ENCODE results near the gene TARS1.

Gene TARS1

DNA sequence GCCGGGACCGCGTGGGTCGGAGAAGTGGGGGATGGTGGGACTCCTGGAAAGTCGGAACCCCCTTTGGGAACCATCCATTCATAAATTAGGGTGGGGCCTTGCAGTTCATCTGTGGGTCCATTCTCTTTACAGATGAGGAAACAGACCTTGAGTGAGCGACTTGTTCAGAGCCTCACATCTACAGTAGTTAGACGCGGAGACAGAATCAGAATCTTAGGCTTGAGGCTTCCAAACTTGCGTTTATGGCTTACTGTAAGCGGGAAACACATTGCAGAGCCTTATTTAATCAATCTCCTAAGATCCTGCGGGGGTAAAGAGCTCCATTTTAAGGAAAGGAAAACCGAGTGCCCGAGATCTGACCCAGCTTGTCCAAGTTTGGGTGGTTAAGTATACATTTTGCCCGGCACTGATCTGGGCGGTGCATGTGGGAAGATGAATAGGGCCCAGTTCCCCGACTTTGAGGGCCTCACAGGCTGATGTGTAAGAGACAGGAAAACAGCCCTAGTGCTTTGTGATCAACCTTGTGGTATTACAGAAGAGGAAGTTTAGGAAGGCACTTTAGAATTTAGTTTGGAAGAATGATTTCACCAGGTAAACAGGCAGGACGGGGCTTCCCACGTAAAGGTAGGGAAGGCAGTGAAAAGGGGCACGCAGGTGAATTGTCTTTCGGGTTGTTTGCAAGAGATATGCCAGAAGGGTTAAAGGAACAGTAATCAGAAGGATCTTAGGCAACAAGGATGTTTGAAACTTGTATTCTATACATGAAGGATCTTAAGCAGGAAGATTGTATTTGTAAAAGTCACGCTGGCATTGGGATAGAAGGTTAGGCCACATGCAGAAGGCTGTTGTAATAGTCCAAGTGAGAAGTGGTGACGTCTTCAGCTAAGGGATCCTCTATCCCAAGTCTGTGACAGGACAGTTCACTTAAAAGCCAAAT, 744 bp downstream of the TARS1 start:
- DNase-seq, result peak; percentile 89

DNA sequence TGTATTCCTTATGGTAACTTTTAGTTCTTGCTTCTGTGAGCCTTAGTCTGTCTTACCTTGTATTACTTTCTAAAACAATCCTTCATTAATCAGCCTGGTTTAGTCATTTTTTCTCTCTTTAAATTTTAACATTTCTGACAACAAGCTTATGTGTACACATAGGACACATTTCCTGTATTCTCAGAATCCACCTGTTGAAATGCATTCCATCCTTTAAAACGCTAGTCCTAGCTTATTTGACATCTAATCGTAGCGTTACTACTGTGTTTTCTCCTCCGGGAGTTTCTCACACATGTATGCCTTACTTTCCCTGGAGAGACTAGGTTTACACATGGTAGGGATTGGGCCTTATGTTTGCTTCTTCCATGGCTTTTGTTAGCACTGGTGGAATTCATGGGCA, 3.8 kb downstream of the TARS1 start:
- no peak for DNase-seq

DNA sequence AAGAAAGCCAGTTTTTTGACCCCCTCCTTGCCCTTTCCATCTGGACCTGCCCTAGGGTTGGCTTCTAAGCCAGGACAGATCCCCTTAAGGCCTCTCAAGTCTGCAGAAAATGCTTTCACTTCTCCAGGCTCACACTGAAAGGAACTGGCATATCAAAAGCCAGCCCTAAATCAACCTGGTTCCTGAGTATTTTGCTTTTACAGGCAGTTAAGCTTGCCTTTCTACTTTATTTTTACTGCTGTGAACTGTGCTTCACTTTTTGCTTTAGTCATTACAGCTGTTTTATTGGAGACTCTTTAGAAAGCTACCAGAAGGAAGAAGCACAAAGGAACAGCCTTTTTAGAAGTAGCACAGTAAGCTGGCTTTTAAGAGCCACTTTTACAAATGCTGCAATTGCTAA, 5.0 kb downstream of the TARS1 start:
- DNase-seq, result no peak

DNA sequence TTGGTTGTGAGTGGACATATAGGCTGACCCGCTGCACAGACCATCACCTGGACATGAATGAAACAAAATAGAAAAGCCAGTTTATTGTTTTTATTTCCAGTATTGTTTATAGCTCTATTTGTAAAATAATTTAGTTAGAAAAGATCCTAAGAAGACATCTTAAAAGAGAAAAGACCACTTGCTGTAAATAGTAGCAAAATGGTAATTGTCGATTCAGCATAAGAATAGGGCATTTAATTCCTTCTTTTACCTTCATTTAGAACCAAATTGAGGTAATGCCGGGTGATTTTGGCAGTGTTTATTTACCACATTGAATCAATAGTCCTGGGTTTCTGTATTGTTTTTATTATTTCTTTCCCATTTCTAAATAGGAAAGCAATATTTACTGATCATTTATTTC, 7.4 kb downstream of the TARS1 start:
- no peak for DNase-seq

DNA sequence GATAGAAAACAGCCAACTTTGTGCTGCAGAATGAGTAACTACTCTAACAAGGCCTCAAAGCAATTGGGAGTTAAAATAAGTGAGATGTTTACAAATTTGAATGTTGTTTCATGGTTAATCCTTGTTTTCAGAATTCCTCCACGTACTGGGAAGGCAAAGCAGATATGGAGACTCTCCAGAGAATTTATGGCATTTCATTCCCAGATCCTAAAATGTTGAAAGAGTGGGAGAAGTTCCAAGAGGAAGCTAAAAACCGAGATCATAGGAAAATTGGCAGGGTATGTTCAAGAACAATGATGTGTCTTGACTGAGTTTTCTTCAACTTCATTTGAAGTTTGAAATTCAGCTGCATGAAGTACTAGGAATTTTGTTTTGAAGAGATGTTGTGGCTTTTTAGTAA, 16.4 kb downstream of the TARS1 start:
- DNase-seq, result no peak

DNA sequence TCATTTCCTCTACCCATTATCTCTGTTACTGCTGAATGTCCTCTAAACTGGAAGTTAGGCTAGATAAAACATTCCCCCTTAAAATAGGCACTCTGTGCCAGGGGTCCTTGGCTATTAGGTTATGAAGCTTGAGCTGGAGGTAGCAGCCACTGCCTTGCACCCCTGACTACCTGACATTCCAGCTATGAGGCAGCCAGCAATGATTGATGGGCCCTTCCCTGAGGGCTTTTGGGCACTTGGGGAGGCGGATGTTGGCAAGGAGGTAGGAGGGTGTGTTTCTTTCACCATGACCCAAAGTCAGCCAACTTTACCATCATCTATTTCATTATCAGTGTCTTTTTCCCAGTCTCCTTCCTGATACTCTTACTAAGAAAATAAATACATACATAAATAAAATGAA, 17.1 kb downstream of the TARS1 start:
- no peak for DNase-seq

DNA sequence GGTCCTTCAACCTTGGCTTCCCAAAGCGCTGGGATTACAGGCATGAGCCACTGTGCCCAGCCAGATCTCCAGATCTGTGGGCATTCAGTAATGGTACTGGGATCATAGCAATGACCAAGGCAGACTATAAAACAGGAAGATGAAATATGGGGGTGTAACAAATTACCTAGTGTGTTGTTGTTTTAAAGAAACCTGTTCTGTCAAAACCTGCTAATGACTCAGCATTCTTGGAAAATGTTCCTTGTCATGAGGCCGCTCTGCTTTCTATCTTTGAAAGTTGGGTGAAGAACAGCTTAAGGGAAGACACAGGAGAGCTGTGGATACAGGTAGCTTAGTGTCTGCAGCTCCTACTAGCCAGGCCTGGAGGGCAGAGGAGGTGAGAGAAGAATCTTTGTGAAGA, 19.4 kb downstream of the TARS1 start:
- no peak for DNase-seq

DNA sequence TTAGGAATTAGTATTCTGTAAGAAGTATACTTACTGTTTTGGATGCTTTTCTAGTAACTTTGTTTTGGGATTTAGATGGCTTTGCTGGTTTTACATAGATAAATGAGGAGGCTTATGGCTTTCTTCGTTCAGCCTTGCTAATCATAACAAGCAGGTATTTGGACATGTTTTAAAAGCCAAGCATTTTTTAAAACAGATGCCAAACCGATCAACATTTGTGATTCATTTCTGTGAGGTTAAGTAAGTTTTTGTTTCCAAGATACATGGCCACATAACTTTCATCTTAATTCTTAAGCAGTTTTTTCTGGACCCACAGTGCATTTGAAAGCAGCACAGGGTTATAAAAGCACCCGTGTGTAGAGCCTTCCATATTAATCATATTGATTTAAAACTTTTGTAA, 21.7 kb downstream of the TARS1 start:
- no peak for DNase-seq

DNA sequence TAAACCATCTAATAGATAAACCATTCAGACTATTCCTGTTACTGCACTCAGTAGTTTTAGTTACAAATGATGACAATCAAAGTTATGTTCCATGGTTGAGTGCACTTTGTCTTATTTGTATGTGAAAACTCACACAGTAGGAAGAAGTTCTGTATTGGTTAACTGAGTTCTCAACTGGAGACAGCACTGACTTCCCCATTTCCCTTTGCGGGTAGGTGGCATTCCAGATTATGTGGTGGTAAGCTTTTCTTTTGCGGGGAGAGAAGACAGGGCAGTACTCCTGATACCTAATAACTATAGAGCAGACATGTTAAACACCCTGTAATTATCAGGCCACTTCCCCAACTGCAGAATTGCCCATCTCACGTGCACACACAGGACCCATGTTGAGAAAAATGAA, 24.4 kb downstream of the TARS1 start:
- no peak for DNase-seq

DNA sequence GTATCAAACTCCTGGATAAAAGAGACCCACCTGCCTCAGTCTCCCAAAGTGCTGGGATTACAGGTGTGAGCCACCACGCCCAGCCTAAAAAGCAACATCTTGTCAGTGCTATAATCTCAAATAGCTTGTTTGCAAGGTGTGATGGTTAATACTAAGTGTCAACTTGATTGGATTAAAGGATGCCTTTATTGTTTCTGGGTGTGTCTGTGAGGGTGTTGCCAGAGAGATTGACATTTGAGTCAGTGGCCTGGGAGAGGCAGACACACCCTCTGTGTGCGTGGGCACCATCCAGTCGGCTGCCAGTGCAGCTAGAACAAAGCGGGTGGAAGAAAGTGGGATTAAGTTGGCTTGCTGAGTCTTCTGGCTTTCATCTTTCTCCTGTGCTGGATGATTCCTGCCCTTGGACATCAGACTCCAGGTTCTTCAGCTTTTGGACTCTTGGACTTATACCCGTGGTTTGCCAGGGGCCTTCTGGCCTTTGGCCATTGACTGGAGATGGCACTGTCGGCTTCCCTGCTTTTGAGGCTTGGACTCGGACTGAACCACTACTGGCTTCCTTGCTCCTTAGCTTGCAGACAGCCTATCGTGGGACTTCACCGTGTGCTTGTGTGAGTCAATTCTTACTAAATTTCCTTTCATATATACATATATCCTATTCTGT, 28.1 kb downstream of the TARS1 start:
- DNase-seq, result no peak

DNA sequence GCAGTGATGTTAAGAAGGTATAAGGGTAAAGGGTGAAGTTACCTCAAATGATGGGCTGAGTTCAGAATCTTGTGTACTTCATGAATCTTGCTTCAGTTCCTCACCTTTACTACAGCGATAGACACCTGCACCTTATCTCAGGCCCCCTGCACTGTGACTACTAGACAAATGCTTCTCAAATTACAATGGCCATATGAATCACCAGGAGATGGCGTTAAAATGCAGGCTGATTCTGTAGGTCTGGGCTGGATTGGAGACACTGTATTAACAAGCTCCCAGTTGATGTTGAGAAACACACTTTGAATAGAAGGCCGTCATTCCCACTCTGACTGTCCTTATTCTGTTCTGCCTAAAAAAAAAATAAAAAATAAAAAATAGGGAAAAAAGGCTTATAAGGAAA, 29.8 kb downstream of the TARS1 start:
- peak; percentile 26 for DNase-seq

DNA sequence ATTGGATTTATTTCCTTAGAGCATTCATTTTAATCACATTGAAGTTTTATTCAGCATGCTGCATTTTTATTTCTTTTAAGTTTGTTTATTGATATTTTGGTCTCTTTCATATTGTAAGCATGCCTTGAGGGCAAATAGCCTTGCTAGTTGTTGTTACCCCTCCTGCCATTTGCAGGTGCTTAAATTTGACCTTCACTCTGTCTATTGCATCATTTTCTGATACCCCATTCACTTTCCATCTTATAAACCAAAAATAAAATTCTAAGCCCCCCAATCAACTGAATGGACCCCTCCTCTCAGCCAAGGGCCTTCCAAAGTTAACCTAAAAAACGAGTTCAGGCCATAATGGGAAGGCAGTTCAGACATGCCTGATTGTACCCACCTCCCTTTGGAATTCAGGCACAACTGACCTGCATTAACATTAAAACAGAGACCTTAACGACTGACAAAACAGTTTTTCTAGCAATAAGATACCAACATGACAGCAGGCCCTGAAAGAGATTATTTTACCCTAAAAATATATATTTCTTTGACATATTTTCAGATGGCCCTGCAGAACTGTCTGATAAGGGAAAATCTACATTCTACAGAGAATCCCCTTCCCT, 32.1 kb downstream of the TARS1 start:
- DNase-seq, result no peak

DNA sequence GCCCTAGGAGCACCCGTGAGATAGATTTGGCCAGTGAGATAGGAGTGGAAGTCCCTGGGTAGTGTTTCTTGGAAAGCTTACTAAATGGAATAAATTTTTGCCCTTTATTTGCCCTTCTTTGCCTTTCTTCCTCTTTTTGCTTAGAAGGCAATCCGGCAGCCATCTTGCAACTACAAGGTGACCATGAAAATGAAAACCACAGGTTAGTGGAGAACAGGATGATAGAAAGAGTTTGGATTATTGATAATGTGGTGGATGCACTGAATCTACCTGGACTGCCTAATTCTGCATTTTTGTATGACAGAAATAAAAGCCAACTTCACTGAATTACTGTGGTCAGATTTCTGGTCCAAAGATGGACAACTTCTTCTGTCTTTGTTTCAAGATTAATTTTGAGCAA, 33.2 kb downstream of the TARS1 start:
- DNase-seq, result no peak

DNA sequence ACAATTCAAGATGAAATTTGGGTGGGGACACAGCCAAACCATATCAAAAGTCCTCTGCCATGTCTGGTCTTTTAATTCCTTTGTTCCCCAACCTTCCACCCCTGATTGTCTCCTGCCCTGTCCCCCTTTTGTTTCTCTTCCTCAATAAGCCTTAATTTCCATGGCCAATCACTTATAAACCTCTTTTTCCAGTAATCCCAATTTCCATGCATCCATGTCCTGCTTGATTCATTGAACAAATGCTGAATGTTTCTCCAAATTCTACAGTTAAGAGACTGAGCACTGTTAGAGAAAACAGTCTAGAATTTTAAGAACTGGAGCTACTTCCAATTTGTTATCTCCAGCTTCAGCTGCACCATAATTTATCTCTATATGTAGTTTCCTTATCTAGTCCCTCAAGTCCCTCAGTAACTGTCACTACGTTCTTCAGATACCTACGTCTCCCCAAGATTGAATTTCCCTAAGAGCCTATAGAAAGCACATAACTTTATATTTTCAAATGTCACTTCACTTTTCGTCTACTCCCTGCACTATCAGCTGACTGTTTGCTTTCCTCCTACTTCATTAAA, 34.2 kb downstream of the TARS1 start:
- DNase-seq, result no peak

DNA sequence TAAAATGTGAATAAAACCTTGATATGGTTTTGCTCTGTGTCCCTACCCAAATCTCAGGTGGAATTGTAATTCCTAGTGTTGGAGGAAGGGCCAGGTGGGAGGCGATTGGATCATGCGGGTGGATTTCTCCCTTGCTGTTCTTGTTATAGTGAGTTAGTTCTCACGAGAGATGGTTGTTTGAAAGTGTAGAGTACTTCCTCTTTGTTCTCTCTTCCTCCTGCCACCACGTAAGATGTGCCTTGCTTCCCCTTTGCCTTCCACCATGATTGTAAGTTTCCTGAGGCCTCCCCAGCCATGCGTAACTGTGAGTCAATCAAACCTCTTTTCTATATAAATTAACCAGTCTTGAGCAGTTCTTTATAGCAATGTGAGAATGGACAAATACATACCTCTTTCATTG, 34.9 kb downstream of the TARS1 start:
- DNase-seq, result no peak

DNA sequence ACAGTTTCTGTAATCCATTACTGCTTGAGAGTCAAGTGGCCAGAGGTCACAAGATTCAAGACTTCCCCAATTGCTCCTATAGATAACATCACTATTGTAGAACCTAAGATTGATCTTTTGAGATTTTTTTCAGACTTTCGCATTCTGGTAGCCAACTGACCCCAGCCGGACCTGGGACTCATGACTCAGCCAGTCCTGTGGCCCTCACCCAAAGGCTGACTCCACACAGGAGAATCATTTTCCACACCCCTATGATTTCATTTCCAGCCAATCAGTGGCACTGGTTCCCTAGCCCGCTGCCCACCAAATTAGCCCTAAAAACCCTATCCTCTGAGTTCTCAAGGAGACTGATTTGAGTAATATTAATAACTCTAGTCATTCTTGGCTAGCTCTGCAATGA, 36.2 kb downstream of the TARS1 start:
- no peak for DNase-seq

DNA sequence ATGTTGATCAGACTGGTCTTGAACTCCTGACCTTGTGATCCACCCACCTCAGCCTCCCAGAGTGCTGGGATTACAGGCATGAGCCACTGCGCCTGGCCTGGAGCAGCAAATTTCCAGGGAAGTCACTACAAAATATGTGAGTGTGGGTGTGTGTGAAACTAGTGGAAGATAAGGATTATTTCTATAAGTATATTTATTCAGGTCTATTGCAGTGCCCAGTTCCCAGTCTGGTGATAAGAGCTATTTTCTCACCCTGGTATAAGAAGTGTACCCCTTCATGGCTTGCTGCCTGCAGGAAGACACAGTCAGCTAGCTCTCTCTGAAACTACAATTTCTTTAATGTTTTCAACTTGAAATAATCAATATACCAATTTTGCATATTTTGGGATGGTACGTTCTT, 37.1 kb downstream of the TARS1 start:
- no peak for DNase-seq

DNA sequence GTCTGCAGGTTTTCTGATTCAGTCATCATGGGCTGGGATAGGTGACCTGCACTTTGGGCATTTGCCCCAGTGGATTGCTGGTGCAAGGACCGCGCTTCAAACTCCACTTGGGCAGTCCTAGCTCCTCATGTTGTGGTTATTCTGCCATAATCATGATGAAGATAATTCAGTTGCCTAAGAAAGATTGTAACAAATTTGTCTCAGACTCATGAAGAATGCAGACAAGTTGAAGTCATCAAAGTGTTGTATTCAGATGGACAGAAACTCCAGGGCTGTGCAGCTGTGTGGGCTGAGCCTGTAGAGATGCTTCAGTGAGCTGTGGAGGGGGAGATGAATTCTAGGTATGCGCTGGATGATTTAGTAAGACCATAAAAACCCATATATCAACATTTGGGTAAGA, 38.5 kb downstream of the TARS1 start:
- DNase-seq, result no peak

DNA sequence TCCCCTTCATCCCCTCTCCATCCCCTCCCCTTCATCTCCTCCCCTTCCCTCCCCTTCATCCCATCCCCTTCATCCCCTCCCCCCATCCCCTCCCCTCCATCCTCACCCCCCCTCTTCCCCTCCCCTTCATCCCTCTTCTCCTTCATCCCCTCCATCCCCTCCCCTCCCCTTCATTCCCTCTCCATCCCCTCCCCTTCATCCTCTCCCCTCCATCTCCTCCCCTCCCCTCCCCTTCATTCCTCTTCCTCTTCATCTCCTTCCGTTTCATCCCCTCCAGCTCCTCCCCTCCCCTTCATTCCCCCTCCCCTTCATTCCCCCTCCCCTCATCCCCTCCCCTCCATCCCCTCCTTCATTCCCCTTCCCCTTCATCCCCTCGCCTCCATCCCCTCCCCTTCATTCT, 40.1 kb downstream of the TARS1 start:
- DNase-seq, result no peak

DNA sequence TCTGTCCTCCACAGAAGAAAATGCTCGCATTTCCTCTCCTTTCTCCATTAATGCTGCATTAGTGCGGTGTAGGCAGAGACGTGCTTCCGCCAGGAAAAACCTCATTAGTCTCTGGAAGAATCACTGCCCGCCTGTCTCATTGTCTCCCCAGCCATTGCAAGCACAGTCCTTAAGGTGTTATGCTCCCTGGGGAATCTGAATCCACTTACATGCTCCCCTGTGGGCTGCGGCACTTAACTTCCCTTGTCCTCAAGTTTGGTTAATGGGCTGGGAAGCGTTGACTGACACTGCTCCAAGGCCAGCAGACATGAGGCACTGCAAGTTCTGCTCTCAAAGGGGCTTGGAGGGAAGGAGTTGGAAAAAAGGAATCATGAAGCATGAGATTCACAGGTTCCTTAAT, 41.6 kb downstream of the TARS1 start:
- no peak for DNase-seq

DNA sequence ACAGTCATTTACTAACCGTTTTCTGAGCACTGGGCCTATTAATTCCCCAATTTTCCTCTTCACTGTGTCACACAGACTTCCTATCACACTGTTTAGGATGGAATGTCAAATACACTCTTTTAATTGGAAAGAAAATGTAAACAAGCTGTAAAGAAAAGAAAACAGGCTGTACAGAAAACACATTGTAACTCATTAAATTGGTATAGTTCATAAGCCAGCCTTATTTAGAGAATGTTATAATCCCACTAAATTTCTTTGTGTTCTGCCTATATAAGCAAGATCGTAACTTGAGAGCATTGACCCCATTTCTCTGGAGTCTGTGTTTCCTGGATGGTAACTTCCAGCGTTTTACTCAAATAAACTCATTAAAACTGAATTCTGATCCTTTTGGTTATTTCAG, 46.5 kb downstream of the TARS1 start:
- no peak for DNase-seq

DNA sequence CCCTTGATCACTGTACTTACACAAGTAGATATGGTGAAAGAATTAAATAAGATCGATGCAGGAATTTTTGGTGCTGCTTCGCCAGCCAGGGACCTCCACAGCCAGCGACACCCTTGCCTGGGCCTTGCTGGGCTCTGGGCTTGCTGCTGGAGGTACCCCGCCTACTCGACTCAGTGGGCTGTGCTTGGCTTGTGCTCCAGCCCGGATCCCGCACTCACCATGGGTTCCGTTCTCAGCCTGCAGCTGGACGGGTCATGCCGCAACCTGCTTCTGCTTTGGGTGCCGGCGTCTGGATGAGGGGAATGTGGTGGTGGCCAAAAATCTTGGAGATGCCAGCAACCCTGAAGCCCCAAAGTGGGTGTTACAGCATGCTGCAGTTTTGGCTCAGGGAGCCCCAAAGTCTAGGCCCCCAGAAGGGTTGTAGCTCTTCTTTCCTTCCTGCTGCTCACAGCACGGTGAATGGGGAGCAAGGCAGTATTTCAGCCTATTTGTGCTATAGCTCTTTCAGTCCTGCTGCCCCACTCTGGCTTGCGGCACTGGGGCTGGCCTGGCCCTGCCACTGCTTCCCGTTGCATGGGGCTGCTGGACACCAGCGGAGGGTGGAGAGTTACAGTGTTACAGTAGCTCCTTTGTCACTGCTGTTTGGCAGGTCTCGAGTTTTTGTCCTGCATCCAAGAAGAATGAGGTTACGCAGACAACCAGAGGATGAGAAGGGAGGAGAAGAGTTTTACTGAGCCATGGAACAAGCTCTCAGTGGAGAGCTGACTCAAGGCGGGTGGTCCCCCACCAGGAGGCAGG, 48.0 kb downstream of the TARS1 start:
- no peak for DNase-seq

DNA sequence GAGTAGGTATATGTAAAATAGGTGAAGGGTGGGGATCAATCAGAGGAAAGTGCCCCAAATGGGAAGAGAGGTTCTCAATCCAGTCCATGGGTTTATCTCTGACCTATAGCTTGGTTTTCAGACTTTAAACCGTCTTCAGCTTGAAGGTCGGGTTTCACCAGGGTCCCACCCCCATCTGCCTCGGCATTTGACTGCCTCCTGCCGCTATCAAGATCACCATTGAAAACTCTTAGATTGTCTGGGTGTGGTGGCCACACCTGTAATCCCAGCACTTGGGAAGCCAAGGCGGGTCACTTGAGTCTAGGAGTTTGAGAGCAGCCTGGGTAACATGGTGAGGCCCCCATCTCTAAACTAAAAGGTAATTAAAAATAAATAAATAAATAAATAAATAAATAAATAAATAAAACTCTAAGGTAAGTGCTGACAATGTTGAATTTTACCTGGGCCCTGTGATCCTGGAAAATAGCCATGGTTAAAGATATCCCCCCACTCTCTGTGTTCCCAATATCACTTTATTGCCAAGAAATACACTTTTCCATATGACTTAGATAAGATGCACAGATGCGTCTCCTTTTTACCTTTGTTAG, 48.8 kb downstream of the TARS1 start:
- DNase-seq, result no peak
